ENCODE measurements around the gene C2CD4B. TPM values are rescaled to one million over a fixed set of nuclear protein-coding genes. Genes with fewer than 3 reads are reported as not detected.
A peak's percentile ranks its signal among the peaks of the same experiment; 100 is the strongest.

Gene C2CD4B
- total RNA-seq, 4 donors from 2014 or later, result 1.2 to 4.7 TPM; not detected in 2

GRCh38 chr15:62187910-62188309 is 22.8 kb upstream of the C2CD4B start:
- H3K9me3 ChIP-seq, result no peaks in the 10 kb centered on the region
- H3K36me3 ChIP-seq, result peaks cover 0 to 3% of the 10 kb centered on the region in 2 donors
- TF ChIP-seq POLR2A (IDR thresholded peaks at IDR 0.05), result no peak
- no peak for TF ChIP-seq CTCF (IDR thresholded peaks at IDR 0.05)
- intact Hi-C loops (cut with DNase I; ENCODE audit: low total_unique reads), result no loop called here
- H3K4me1 ChIP-seq, result no peaks in the 10 kb centered on the region
- DNase-seq, result no peak
- H3K4me3 ChIP-seq, result no peak overlapping the region
- H3K27ac ChIP-seq, result no peak overlapping the region
- no peaks in the 10 kb centered on the region for H3K27me3 ChIP-seq

- no peak for TF ChIP-seq CTCF (IDR thresholded peaks at IDR 0.05)
- no peak for TF ChIP-seq POLR2A (IDR thresholded peaks at IDR 0.05)
- H3K27ac ChIP-seq, result no peak overlapping the region
- peaks cover 0 to 3% of the 10 kb centered on the region in 2 donors for H3K36me3 ChIP-seq
- no peak overlapping the region for H3K4me3 ChIP-seq
- intact Hi-C loops (cut with DNase I; ENCODE audit: low total_unique reads), result no loop called here
- no peaks in the 10 kb centered on the region for H3K4me1 ChIP-seq
- no peaks in the 10 kb centered on the region for H3K27me3 ChIP-seq
- no peaks in the 10 kb centered on the region for H3K9me3 ChIP-seq
- DNase-seq, result no peak
These were observed 22.3 kb upstream of the C2CD4B start for GRCh38 chr15:62187425-62187824.

GRCh38 chr15:62186578-62186977 is 21.5 kb upstream of the C2CD4B start:
- Histone ChIP-seq H3K9me3 (no peaks in the 10 kb centered on the region), H3K36me3 (no peaks in the 10 kb centered on the region), H3K4me1 (no peaks in the 10 kb centered on the region), H3K4me3 (no peak overlapping the region), H3K27me3 (no peaks in the 10 kb centered on the region), H3K27ac (no peak overlapping the region)
- no peak for TF ChIP-seq CTCF (IDR thresholded peaks at IDR 0.05)
- intact Hi-C loops (cut with DNase I; ENCODE audit: low total_unique reads), result no loop called here
- no peak for DNase-seq

DNA sequence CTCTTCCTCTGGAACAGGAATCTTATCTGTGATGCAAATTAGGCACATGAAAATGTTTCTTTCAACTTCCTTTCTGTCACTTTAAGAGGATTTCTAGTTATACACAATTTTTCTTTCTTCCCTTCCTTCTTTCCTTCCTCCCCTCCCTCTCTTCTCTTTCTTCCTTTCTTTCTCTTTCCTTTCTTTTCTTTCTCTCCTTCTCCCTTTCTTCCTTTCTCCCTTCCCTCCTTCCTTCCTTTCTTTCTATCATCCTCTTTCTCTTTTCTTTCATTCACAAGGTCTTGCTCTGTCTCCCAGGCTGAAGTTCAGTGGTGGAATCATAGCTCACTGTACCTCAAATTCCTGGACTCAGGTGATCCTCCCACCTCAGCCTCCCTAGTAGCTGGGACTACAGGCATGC is 18.0 kb upstream of the C2CD4B start:
- no peaks in the 10 kb centered on the region for H3K36me3 ChIP-seq
- DNase-seq, result no peak
- no peaks in the 10 kb centered on the region for H3K27me3 ChIP-seq
- intact Hi-C loops (cut with DNase I; ENCODE audit: low total_unique reads), result no loop called here
- no peak overlapping the region for H3K4me3 ChIP-seq
- no peaks in the 10 kb centered on the region for H3K4me1 ChIP-seq
- no peak overlapping the region for H3K27ac ChIP-seq
- TF ChIP-seq CTCF (IDR thresholded peaks at IDR 0.05) (no peak), POLR2A (IDR thresholded peaks at IDR 0.05) (no peak)
- no peaks in the 10 kb centered on the region for H3K9me3 ChIP-seq

DNA sequence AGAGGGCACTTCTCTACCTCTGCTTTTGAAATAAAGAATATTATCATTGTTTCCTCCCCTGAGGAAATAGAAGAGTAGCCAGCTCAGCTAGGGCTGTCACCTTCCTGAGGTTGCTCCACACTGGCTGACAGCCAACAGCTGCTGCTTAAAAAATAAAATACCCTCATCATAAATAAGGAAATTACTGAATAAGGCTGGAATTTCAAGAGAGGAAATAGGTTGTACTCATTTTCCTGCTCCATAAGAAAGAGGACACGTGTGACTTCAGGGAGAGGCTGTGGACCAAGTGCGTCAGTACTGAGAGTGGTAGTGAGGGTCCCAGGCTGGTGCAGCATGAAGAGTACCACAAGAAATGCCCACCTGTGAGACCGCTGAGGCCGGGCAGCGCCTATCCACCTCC is 8.1 kb upstream of the C2CD4B start:
- peak in 1 of 2 donors; percentile 66 for DNase-seq
- intact Hi-C loops (cut with DNase I; ENCODE audit: low total_unique reads), result no loop called here
- peak overlapping the region; percentile 4 to 18 for H3K27ac ChIP-seq

More for the DNA sequence above, 8.1 kb upstream of the C2CD4B start:
- TF ChIP-seq POLR2A (IDR thresholded peaks at IDR 0.05), result no peak
- TF ChIP-seq CTCF (IDR thresholded peaks at IDR 0.05), result no peak
- no peaks in the 10 kb centered on the region for H3K27me3 ChIP-seq
- H3K4me3 ChIP-seq, result no peak overlapping the region
- H3K9me3 ChIP-seq, result no peaks in the 10 kb centered on the region
- H3K4me1 ChIP-seq, result no peaks in the 10 kb centered on the region
- no peaks in the 10 kb centered on the region for H3K36me3 ChIP-seq

Data from uterus (tissue), 4 donors.